ENCODE results near the gene ACTN1.

DNA sequence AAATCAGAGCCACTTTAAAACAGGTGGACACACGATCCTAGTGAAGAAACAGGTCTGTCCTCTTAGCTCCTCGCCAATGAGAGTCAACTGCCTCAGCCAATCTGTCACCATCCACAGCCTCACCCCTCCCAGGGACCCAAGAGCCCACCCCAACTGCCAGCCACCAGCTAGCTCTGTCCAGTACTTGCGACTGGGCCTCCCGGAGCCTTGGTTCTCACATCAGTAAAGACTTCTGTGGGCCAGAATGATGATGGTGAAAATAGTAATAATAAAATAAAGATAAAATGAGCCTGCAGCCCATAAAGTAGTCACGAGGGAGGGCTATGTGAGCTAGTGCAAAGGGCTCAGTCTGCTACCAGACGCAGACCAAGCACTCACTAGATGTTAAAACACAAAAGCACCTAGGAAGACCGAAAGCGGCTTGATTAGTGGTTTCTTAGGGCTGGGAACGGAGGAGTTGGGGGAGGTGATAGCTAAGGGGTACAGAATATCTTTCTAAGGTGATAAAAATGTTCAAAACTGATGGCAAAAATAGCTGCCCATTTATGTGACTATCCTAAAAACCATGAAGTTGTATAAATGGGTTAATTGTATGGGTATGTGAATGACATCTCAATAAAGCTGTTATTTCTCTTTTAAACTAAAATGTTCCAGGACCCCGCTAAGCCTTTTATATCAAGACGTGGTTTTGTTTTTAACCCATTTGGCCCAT is 39.8 kb downstream of the ACTN1 start:
- TF ChIP-seq, protein P1, sequence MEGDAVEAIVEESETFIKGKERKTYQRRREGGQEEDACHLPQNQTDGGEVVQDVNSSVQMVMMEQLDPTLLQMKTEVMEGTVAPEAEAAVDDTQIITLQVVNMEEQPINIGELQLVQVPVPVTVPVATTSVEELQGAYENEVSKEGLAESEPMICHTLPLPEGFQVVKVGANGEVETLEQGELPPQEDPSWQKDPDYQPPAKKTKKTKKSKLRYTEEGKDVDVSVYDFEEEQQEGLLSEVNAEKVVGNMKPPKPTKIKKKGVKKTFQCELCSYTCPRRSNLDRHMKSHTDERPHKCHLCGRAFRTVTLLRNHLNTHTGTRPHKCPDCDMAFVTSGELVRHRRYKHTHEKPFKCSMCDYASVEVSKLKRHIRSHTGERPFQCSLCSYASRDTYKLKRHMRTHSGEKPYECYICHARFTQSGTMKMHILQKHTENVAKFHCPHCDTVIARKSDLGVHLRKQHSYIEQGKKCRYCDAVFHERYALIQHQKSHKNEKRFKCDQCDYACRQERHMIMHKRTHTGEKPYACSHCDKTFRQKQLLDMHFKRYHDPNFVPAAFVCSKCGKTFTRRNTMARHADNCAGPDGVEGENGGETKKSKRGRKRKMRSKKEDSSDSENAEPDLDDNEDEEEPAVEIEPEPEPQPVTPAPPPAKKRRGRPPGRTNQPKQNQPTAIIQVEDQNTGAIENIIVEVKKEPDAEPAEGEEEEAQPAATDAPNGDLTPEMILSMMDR (conservative IDR thresholded peaks at IDR 0.05; ENCODE audit: low read depth in 2 of 2), result no peak
- TF ChIP-seq EZH2 (IDR thresholded peaks at IDR 0.05; ENCODE audit: low read depth, unreplicated experiment), result no peak
